DND-41 (cell line): Measurements from ENCODE around the gene DISC1.
"Not testable (repeated sequence)": the region's sequence is repeated elsewhere in the genome, so short reads cannot be mapped to it uniquely, and the experiment has no call there.

ENCODE experiments used
- ATAC-seq: fragments of 200-7000 bp; cut with Tn5 transposase; 3 replicates; pipeline ENCODE4 v1.9.1; 2021; ENCODE audit warnings: low read depth; ENCODE audit not compliant: insufficient read depth
- DNase-seq: peaks from one replicate; pipeline ENCODE4 v3.0.0-alpha.2; 2020
- H2AFZ ChIP-seq: 2 replicates; pipeline ENCODE4 v1.6.0; 2012; ENCODE audit warnings: low read depth, low read length
- H3K27ac ChIP-seq: 2 replicates; pipeline ENCODE4 v1.5.1; 2012; ENCODE audit warnings: low read length, inconsistent platforms
- H3K27me3 ChIP-seq: fragments of 200-600 bp; sonication (generic); 2 replicates; pipeline ENCODE4 v1.6.0; 2012; ENCODE audit warnings: low read length, mild to moderate bottlenecking, inconsistent platforms; ENCODE audit not compliant: insufficient read depth, poor library complexity
- H3K36me3 ChIP-seq: 2 replicates; pipeline ENCODE4 v1.5.1; 2012; ENCODE audit warnings: low read length, inconsistent platforms; ENCODE audit not compliant: insufficient read depth
- H3K4me1 ChIP-seq: 2 replicates; pipeline ENCODE4 v1.5.1; 2012; ENCODE audit warnings: mild to moderate bottlenecking, low read length; ENCODE audit not compliant: insufficient read depth
- H3K4me2 ChIP-seq: 2 replicates; pipeline ENCODE4 v1.6.0; 2012; ENCODE audit warnings: mild to moderate bottlenecking, moderate library complexity, low read length, inconsistent platforms; ENCODE audit not compliant: insufficient read depth
- H3K4me3 ChIP-seq, 2 experiments: fragments of 200-600 bp in 1 of 2; shearing (Covaris generic) in 1 of 2; 2 replicates each; pipeline ENCODE4 v1.5.1; 2012 to 2016; ENCODE audit warnings: inconsistent platforms in 2 of 2, low read length in 2 of 2, mild to moderate bottlenecking in 2 of 2, low read depth in 1 of 2, moderate library complexity in 1 of 2
- H3K79me2 ChIP-seq: 2 replicates; pipeline ENCODE4 v1.6.0; 2012; ENCODE audit warnings: low read length, inconsistent platforms; ENCODE audit not compliant: insufficient read depth
- H3K9ac ChIP-seq: 2 replicates; pipeline ENCODE4 v1.6.0; 2012; ENCODE audit warnings: low read depth, mild to moderate bottlenecking, inconsistent platforms, low read length, moderate library complexity
- H3K9me3 ChIP-seq: 2 replicates; pipeline ENCODE4 v1.5.1; 2012; ENCODE audit warnings: low read length, moderate library complexity, mild to moderate bottlenecking, inconsistent platforms; ENCODE audit not compliant: insufficient read depth, severe bottlenecking
- H4K20me1 ChIP-seq: 2 replicates; pipeline ENCODE4 v1.6.0; 2012; ENCODE audit warnings: low read length; ENCODE audit not compliant: insufficient read depth
- CTCF ChIP-seq: IDR thresholded peaks from 2 replicates; pipeline ENCODE4 v1.5.1; 2012; ENCODE audit warnings: borderline replicate concordance, low read length, moderate library complexity, mild to moderate bottlenecking; ENCODE audit not compliant: poor library complexity, severe bottlenecking; ENCODE audit errors: extremely low read depth
- EZH2 ChIP-seq: IDR thresholded peaks from 3 replicates; pipeline ENCODE4 v1.6.1; 2012; ENCODE audit warnings: borderline replicate concordance, low read depth, mild to moderate bottlenecking, moderate library complexity, low read length, inconsistent platforms; ENCODE audit not compliant: severe bottlenecking

DISC1 gene

GRCh38 chr1:231643071-231643934 lies 16.7 kb downstream of the DISC1 start:
- ATAC-seq, result no peak
- DNase-seq, result no peak
- no peak overlapping the region for H3K4me3 ChIP-seq
- no peak for TF ChIP-seq CTCF
- TF ChIP-seq EZH2, result no peak
- no peaks in the 10 kb centered on the region for H4K20me1 ChIP-seq
- no peak overlapping the region for H2AFZ ChIP-seq
- no peaks in the 10 kb centered on the region for H3K36me3 ChIP-seq
- H3K27ac ChIP-seq, result no peak overlapping the region
- H3K9me3 ChIP-seq, result no peaks in the 10 kb centered on the region
- H3K4me1 ChIP-seq, result no peaks in the 10 kb centered on the region
- no peaks in the 10 kb centered on the region for H3K27me3 ChIP-seq
- no peak overlapping the region for H3K4me2 ChIP-seq
- H3K79me2 ChIP-seq, result no peaks in the 10 kb centered on the region
- no peak overlapping the region for H3K9ac ChIP-seq

- H3K4me2 ChIP-seq, result no peak overlapping the region
- no peaks in the 10 kb centered on the region for H3K9me3 ChIP-seq
- no peaks in the 10 kb centered on the region for H3K4me1 ChIP-seq
- H3K36me3 ChIP-seq, result no peaks in the 10 kb centered on the region
- no peak overlapping the region for H3K27ac ChIP-seq
- H3K27me3 ChIP-seq, result no peaks in the 10 kb centered on the region
- no peaks in the 10 kb centered on the region for H3K79me2 ChIP-seq
- H3K4me3 ChIP-seq, result no peak overlapping the region
- DNase-seq, result no peak
- ATAC-seq, result no peak
- H4K20me1 ChIP-seq, result no peaks in the 10 kb centered on the region
- no peak for TF ChIP-seq EZH2
- H3K9ac ChIP-seq, result no peak overlapping the region
- no peak overlapping the region for H2AFZ ChIP-seq
Measured at GRCh38 chr1:231643935-231644237, 17.3 kb downstream of the DISC1 start.

GRCh38 chr1:231645634-231646033 lies 19.0 kb downstream of the DISC1 start:
- ATAC-seq, H3K9ac ChIP-seq, H3K27me3 ChIP-seq, H3K79me2 ChIP-seq, H3K36me3 ChIP-seq, H3K27ac ChIP-seq, H3K4me2 ChIP-seq, H3K4me1 ChIP-seq, H3K4me3 ChIP-seq, H2AFZ ChIP-seq, H3K9me3 ChIP-seq, DNase-seq, H4K20me1 ChIP-seq: not testable (repeated sequence)

- not testable (repeated sequence) for H3K9me3 ChIP-seq, H3K27me3 ChIP-seq, H4K20me1 ChIP-seq, DNase-seq, H3K79me2 ChIP-seq, ATAC-seq, H3K4me2 ChIP-seq, H3K27ac ChIP-seq, H3K4me1 ChIP-seq, H3K36me3 ChIP-seq, H2AFZ ChIP-seq, H3K9ac ChIP-seq, H3K4me3 ChIP-seq
Measured at GRCh38 chr1:231646165-231646564, 19.6 kb downstream of the DISC1 start.

- not testable (repeated sequence) for H3K27ac ChIP-seq, H3K9me3 ChIP-seq, H3K79me2 ChIP-seq, H3K4me3 ChIP-seq, H3K9ac ChIP-seq, H3K4me1 ChIP-seq, H3K36me3 ChIP-seq, H3K27me3 ChIP-seq, H3K4me2 ChIP-seq, H4K20me1 ChIP-seq, DNase-seq, H2AFZ ChIP-seq, ATAC-seq
Measured at GRCh38 chr1:231651621-231652260, 25.2 kb downstream of the DISC1 start.
